GM23338 (cell line): Measurements from ENCODE around the gene POFUT2. TPM values are rescaled to one million over a fixed set of nuclear protein-coding genes. Genes with fewer than 3 reads are reported as not detected.

ENCODE experiments used
- ATAC-seq: fragments of 200-7000 bp; cut with Tn5 transposase; 3 replicates; pipeline ENCODE4 v1.9.1; 2020
- DNase-seq: peaks from one replicate; pipeline ENCODE4 v3.0.0-alpha.2; 2015; ENCODE audit warnings: low spot score
- H2AFZ ChIP-seq: fragments of 200-600 bp; sonication (generic); 2 replicates; pipeline ENCODE4 v1.8.0; 2016; ENCODE audit warnings: antibody characterized with exemption, mild to moderate bottlenecking, moderate library complexity
- H3F3A ChIP-seq: fragments of 200-600 bp; sonication (generic); replicated peaks from 2 replicates; pipeline ENCODE4 v1.8.0; 2017; ENCODE audit warnings: antibody characterized with exemption, mixed run types, low read depth
- H3K27ac ChIP-seq: fragments of 200-600 bp; sonication (generic); 2 replicates; pipeline ENCODE4 v1.6.1; 2016; ENCODE audit warnings: low read depth
- H3K27me3 ChIP-seq: fragments of 200-600 bp; sonication (generic); 2 replicates; pipeline ENCODE4 v1.8.0; 2016; ENCODE audit warnings: mild to moderate bottlenecking, mixed run types, moderate library complexity; ENCODE audit not compliant: insufficient read depth
- H3K36me3 ChIP-seq: fragments of 200-600 bp; sonication (generic); 2 replicates; pipeline ENCODE4 v1.8.0; 2016; ENCODE audit warnings: mild to moderate bottlenecking; ENCODE audit not compliant: insufficient read depth
- H3K4me1 ChIP-seq: fragments of 200-600 bp; sonication (generic); 2 replicates; pipeline ENCODE4 v1.8.0; 2016; ENCODE audit warnings: mild to moderate bottlenecking, moderate library complexity; ENCODE audit not compliant: insufficient read depth
- H3K4me2 ChIP-seq: fragments of 200-600 bp; sonication (generic); 2 replicates; pipeline ENCODE4 v1.7.1; 2017; ENCODE audit warnings: mixed run types
- H3K4me3 ChIP-seq: fragments of 200-600 bp; sonication (generic); 2 replicates; pipeline ENCODE4 v1.6.1; 2016; ENCODE audit warnings: mixed run types
- H3K79me2 ChIP-seq: fragments of 200-600 bp; sonication (generic); replicated peaks from 2 replicates; pipeline ENCODE4 v1.8.0; 2017; ENCODE audit warnings: mild to moderate bottlenecking; ENCODE audit not compliant: insufficient read depth
- H3K9me2 ChIP-seq: fragments of 200-600 bp; sonication (generic); 2 replicates; pipeline ENCODE4 v1.8.0; 2017; ENCODE audit not compliant: insufficient read depth
- H4K20me1 ChIP-seq: fragments of 200-600 bp; sonication (generic); replicated peaks from 2 replicates; pipeline ENCODE4 v1.8.0; 2017; ENCODE audit warnings: mild to moderate bottlenecking; ENCODE audit not compliant: insufficient read depth
- H3K27ac Mint-ChIP-seq: 2 replicates; pipeline ENCODE4 v1.8.0; 2020; ENCODE audit warnings: inconsistent platforms, mild to moderate bottlenecking, moderate library complexity, mixed read lengths
- H3K27me3 Mint-ChIP-seq: 3 replicates; pipeline ENCODE4 v1.8.0; 2022; ENCODE audit warnings: low read depth, mild to moderate bottlenecking, moderate library complexity, mixed read lengths, inconsistent platforms; ENCODE audit not compliant: insufficient read depth, poor library complexity
- H3K36me3 Mint-ChIP-seq: 3 replicates; pipeline ENCODE4 v1.8.0; 2021; ENCODE audit warnings: low read depth, mild to moderate bottlenecking, inconsistent platforms, moderate library complexity, mixed read lengths
- H3K4me1 Mint-ChIP-seq: 3 replicates; pipeline ENCODE4 v1.8.0; 2020; ENCODE audit warnings: mild to moderate bottlenecking, inconsistent platforms, mixed read lengths
- H3K4me3 Mint-ChIP-seq: 3 replicates; pipeline ENCODE4 v1.8.0; 2021; ENCODE audit warnings: moderate library complexity, mild to moderate bottlenecking, inconsistent platforms, mixed read lengths
- H3K9me3 Mint-ChIP-seq: 3 replicates; pipeline ENCODE4 v1.8.0; 2020; ENCODE audit warnings: moderate library complexity, mild to moderate bottlenecking, inconsistent platforms, mixed read lengths
- CREB1 ChIP-seq: fragments of 250-450 bp; sonication (Bioruptor Pico); IDR thresholded peaks from 2 replicates; pipeline ENCODE4 v1.5.0; 2020; ENCODE audit warnings: low read depth, mild to moderate bottlenecking, moderate library complexity
- CTCF ChIP-seq, 2 experiments: fragments of 200-600 bp in 1 of 2; sonication (generic) in 1 of 2; conservative IDR thresholded peaks; 2 replicates each; pipeline versions ENCODE4 v1.5.1 to v1.6.1; 2016 to 2017; ENCODE audit warnings: antibody characterized with exemption in 2 of 2, low read depth in 2 of 2, mild to moderate bottlenecking in 2 of 2, moderate library complexity in 1 of 2
- ETS1 ChIP-seq: IDR thresholded peaks from 2 replicates; pipeline ENCODE4 v1.6.1; 2016; ENCODE audit warnings: antibody characterized with exemption
- EZH2 ChIP-seq: fragments of 200-600 bp; sonication (generic); IDR thresholded peaks from one replicate; pipeline ENCODE4 v1.8.0; 2017; ENCODE audit warnings: antibody characterized with exemption, mild to moderate bottlenecking, low read depth; ENCODE audit not compliant: unreplicated experiment
- EZH2phosphoT487 ChIP-seq: fragments of 200-600 bp; sonication (generic); IDR thresholded peaks from one replicate; pipeline ENCODE4 v1.8.1; 2018; ENCODE audit warnings: antibody characterized with exemption; ENCODE audit not compliant: unreplicated experiment
- JUNB ChIP-seq: IDR thresholded peaks from one replicate; pipeline ENCODE4 v1.6.1; 2016; ENCODE audit warnings: antibody characterized with exemption; ENCODE audit not compliant: unreplicated experiment
- NANOG ChIP-seq: IDR thresholded peaks from 2 replicates; pipeline ENCODE4 v1.6.1; 2016; ENCODE audit warnings: antibody characterized with exemption, borderline replicate concordance
- POLR2AphosphoS5 ChIP-seq: IDR thresholded peaks from 2 replicates; pipeline ENCODE4 v1.6.1; 2016; ENCODE audit warnings: antibody characterized with exemption, low read depth
- REST ChIP-seq: IDR thresholded peaks from one replicate; pipeline ENCODE4 v1.6.1; 2018; ENCODE audit warnings: antibody characterized with exemption; ENCODE audit not compliant: unreplicated experiment
- STAT1 ChIP-seq: IDR thresholded peaks from one replicate; pipeline ENCODE4 v1.6.1; 2016; ENCODE audit warnings: antibody characterized with exemption; ENCODE audit not compliant: unreplicated experiment
- ZNF114 ChIP-seq: fragments of 250-450 bp; sonication (Bioruptor Pico); IDR thresholded peaks from 2 replicates; pipeline ENCODE4 v1.5.0; 2020; ENCODE audit warnings: mild to moderate bottlenecking, moderate library complexity
- ZNF331 ChIP-seq: fragments of 250-450 bp; sonication (Bioruptor Pico); IDR thresholded peaks from 2 replicates; pipeline ENCODE4 v1.5.0; 2020; ENCODE audit warnings: low read depth, mild to moderate bottlenecking, moderate library complexity
- ZNF462 ChIP-seq: fragments of 250-450 bp; sonication (Bioruptor Pico); IDR thresholded peaks from 2 replicates; pipeline ENCODE4 v1.5.0; 2020; ENCODE audit warnings: mild to moderate bottlenecking, moderate library complexity
- polyA plus RNA-seq: library from polyadenylated mRNA; unstranded; fragments of >200 nt; fragmentation: Nextera tagmentation; extraction: Ambion mirVana; gene quantifications from 2 replicates; pipeline ENCODE4 v1.2.1, GENCODE V29; 2016
- total RNA-seq: library from RNA; depleted of rRNA; stranded (reverse); fragments of >200 nt; shearing (Covaris generic); gene quantifications from 2 replicates; pipeline ENCODE4 v1.2.3, GENCODE V29; 2014

POFUT2 gene
- total and polyA plus RNA-seq, 2 experiments from 2014 or later = 12.1 to 34.5 TPM

- TF ChIP-seq REST (no peak), ZNF331 (no peak), STAT1 (no peak), ETS1 (no peak), POLR2AphosphoS5 (no peak), NANOG (no peak), ZNF114 (CRISPR knock-in tag) (no peak), ZNF462 (CRISPR knock-in tag) (no peak), EZH2phosphoT487 (no peak), EZH2 (no peak), JUNB (no peak), CREB1 (CRISPR knock-in tag) (no peak), CTCF (conservative IDR thresholded peaks at IDR 0.05; ENCODE audit: low read depth in 2 of 2) (no peak)
- H3K4me1 Mint-ChIP-seq = peaks cover 7% of the 10 kb centered on the region
Observed at GRCh38 chr21:45253633-45254459, 33.8 kb downstream of the POFUT2 start.

More at GRCh38 chr21:45253633-45254459, 33.8 kb downstream of the POFUT2 start:
- Mint-ChIP-seq H3K4me3 (no peak overlapping the region), H3K9me3 (peaks cover 4% of the 10 kb centered on the region; the same call in 1 of the 3 replicates), H3K36me3 (no peaks in the 10 kb centered on the region), H3K27me3 (peaks cover 8% of the 10 kb centered on the region), H3K27ac (no peak overlapping the region)
- Histone ChIP-seq H3K36me3 (no peaks in the 10 kb centered on the region), H3K27ac (no peak overlapping the region), H3K79me2 (no peaks in the 10 kb centered on the region), H3K4me3 (no peak overlapping the region), H3K27me3 (no peaks in the 10 kb centered on the region), H4K20me1 (no peaks in the 10 kb centered on the region), H3K4me1 (no peaks in the 10 kb centered on the region), H3K4me2 (no peak overlapping the region), H3F3A (no peaks in the 10 kb centered on the region), H3K9me2 (no peaks in the 10 kb centered on the region), H2AFZ (no peak overlapping the region)
- no peak for DNase-seq
- ATAC-seq = no peak
